Activated T-helper 1 cell treated with anti-CD3 and anti-CD28 coated beads, Interleukin-12 subunit alpha, Interleukin-12 subunit beta, Interleukin-2, Interleukin-4 antibody, amounts not matched to agents 30 ng/mL and 10 ng/mL and 1 ng/mL, durations not matched to agents 14 hours and 24 hours and 36 hours (primary cell): Measurements from ENCODE around the gene MELK. TPM values are rescaled to one million over a fixed set of nuclear protein-coding genes. Genes with fewer than 3 reads are reported as not detected.

Experiments used
- DNase-seq: peaks from one replicate; pipeline ENCODE4 v3.0.0; 2021; ENCODE audit warnings: low spot score
- H3K27ac Mint-ChIP-seq: one replicate; pipeline ENCODE4 v1.8.0; 2021; ENCODE audit warnings: mild to moderate bottlenecking, mixed read lengths
- H3K27me3 Mint-ChIP-seq: one replicate; pipeline ENCODE4 v1.8.0; 2022; ENCODE audit warnings: mild to moderate bottlenecking, moderate library complexity, mixed read lengths; ENCODE audit not compliant: insufficient read depth
- H3K36me3 Mint-ChIP-seq: one replicate; pipeline ENCODE4 v1.8.0; 2021; ENCODE audit warnings: low read depth, mixed read lengths
- H3K4me1 Mint-ChIP-seq: one replicate; pipeline ENCODE4 v1.8.0; 2021; ENCODE audit warnings: low read depth, mixed read lengths
- H3K4me3 Mint-ChIP-seq: one replicate; pipeline ENCODE4 v1.8.0; 2021; ENCODE audit warnings: mild to moderate bottlenecking, moderate library complexity, mixed read lengths
- H3K9me3 Mint-ChIP-seq: one replicate; pipeline ENCODE4 v1.8.0; 2021; ENCODE audit warnings: mixed read lengths
- intact Hi-C: fragments of 100-400 bp; cut with micrococcal nuclease; formaldehyde crosslinking; loops from one replicate; pipeline ENCODE4 v1.15.1; 2024
- total RNA-seq: library from RNA; stranded (reverse); gene quantifications from 2 replicates; pipeline ENCODE4 v1.2.3, GENCODE V29; 2022

Gene MELK
- total RNA-seq, 1 donor from 2014 or later: 48.3 TPM

- Mint-ChIP-seq H3K27me3 (peaks cover 14% of the 10 kb centered on the region), H3K9me3 (no peaks in the 10 kb centered on the region), H3K4me3 (no peak overlapping the region), H3K27ac (no peak overlapping the region), H3K4me1 (no peaks in the 10 kb centered on the region), H3K36me3 (no peaks in the 10 kb centered on the region)
- DNase-seq: no peak
- intact Hi-C loops: no loop called here
Observed at GRCh38 chr9:36691671-36692070, 119.0 kb downstream of the MELK start.

- H3K27ac Mint-ChIP-seq: no peak overlapping the region
- intact Hi-C loops: no loop called here
- peaks cover 4% of the 10 kb centered on the region for H3K27me3 Mint-ChIP-seq
- H3K36me3 Mint-ChIP-seq: no peaks in the 10 kb centered on the region
- peaks cover 32% of the 10 kb centered on the region for H3K9me3 Mint-ChIP-seq
- H3K4me1 Mint-ChIP-seq: no peaks in the 10 kb centered on the region
- no peak overlapping the region for H3K4me3 Mint-ChIP-seq
- no peak for DNase-seq
Observed at GRCh38 chr9:36698984-36699383, 126.3 kb downstream of the MELK start.

- peaks cover 7% of the 10 kb centered on the region for H3K27me3 Mint-ChIP-seq
- no peak for DNase-seq
- no peak overlapping the region for H3K27ac Mint-ChIP-seq
- H3K36me3 Mint-ChIP-seq: no peaks in the 10 kb centered on the region
- H3K4me1 Mint-ChIP-seq: no peaks in the 10 kb centered on the region
- intact Hi-C loops: no loop called here
- peaks cover 13% of the 10 kb centered on the region for H3K9me3 Mint-ChIP-seq
- H3K4me3 Mint-ChIP-seq: no peak overlapping the region
Observed at GRCh38 chr9:36704148-36704547, 131.5 kb downstream of the MELK start.

- Mint-ChIP-seq H3K9me3 (no peaks in the 10 kb centered on the region), H3K27me3 (peaks cover 2% of the 10 kb centered on the region), H3K27ac (no peak overlapping the region), H3K4me3 (no peak overlapping the region), H3K4me1 (no peaks in the 10 kb centered on the region), H3K36me3 (no peaks in the 10 kb centered on the region)
- DNase-seq: no peak
- intact Hi-C loops: no loop called here
Observed at GRCh38 chr9:36713515-36714490, 141.1 kb downstream of the MELK start.

- Mint-ChIP-seq H3K27me3 (peaks cover 2% of the 10 kb centered on the region), H3K36me3 (no peaks in the 10 kb centered on the region), H3K27ac (no peak overlapping the region), H3K4me1 (no peaks in the 10 kb centered on the region), H3K4me3 (no peak overlapping the region), H3K9me3 (no peaks in the 10 kb centered on the region)
- intact Hi-C loops: no loop called here
- DNase-seq: no peak
Observed at GRCh38 chr9:36716496-36716895, 143.8 kb downstream of the MELK start.

- Mint-ChIP-seq H3K27ac (no peak overlapping the region), H3K27me3 (peaks cover 2% of the 10 kb centered on the region), H3K4me3 (no peak overlapping the region), H3K9me3 (no peaks in the 10 kb centered on the region), H3K4me1 (no peaks in the 10 kb centered on the region), H3K36me3 (no peaks in the 10 kb centered on the region)
- intact Hi-C loops: no loop called here
- DNase-seq: no peak
Observed at GRCh38 chr9:36717276-36717675, 144.6 kb downstream of the MELK start.

- Mint-ChIP-seq H3K27me3 (peaks cover 2% of the 10 kb centered on the region), H3K4me3 (no peak overlapping the region), H3K4me1 (no peaks in the 10 kb centered on the region), H3K9me3 (no peaks in the 10 kb centered on the region), H3K36me3 (no peaks in the 10 kb centered on the region), H3K27ac (no peak overlapping the region)
- intact Hi-C loops: no loop called here
- no peak for DNase-seq
Observed at GRCh38 chr9:36718612-36719011, 145.9 kb downstream of the MELK start.

- H3K27me3 Mint-ChIP-seq: peaks cover 2% of the 10 kb centered on the region
- no peaks in the 10 kb centered on the region for H3K36me3 Mint-ChIP-seq
- no peak overlapping the region for H3K4me3 Mint-ChIP-seq
- no peaks in the 10 kb centered on the region for H3K9me3 Mint-ChIP-seq
- no peak overlapping the region for H3K27ac Mint-ChIP-seq
- no peaks in the 10 kb centered on the region for H3K4me1 Mint-ChIP-seq
- DNase-seq: no peak
- intact Hi-C loops: no loop called here
Observed at GRCh38 chr9:36720043-36720442, 147.3 kb downstream of the MELK start.

- DNase-seq: no peak
- Mint-ChIP-seq H3K4me1 (no peaks in the 10 kb centered on the region), H3K27ac (no peak overlapping the region), H3K36me3 (no peaks in the 10 kb centered on the region), H3K9me3 (no peaks in the 10 kb centered on the region), H3K4me3 (no peak overlapping the region), H3K27me3 (peaks cover 2% of the 10 kb centered on the region)
- intact Hi-C loops: no loop called here
Observed at GRCh38 chr9:36721846-36722588, 149.3 kb downstream of the MELK start.

- Mint-ChIP-seq H3K4me3 (no peak overlapping the region), H3K4me1 (no peaks in the 10 kb centered on the region), H3K27me3 (peaks cover 2% of the 10 kb centered on the region), H3K36me3 (no peaks in the 10 kb centered on the region), H3K9me3 (no peaks in the 10 kb centered on the region), H3K27ac (no peak overlapping the region)
- no peak for DNase-seq
- intact Hi-C loops: no loop called here
Observed at GRCh38 chr9:36725777-36726356, 153.2 kb downstream of the MELK start.

Other genes with a start within 250 kb of the MELK start
- 31.5 and 35.0 TPM in 2 replicates for gene RNF38, start 172.6 kb upstream of the MELK start, total RNA-seq